HEK293 (cell line): ENCODE data around the gene TRIM7.

Experiments used
- FEZF1 ChIP-seq: fragments of 450-650 bp; formaldehyde crosslinking; IDR thresholded peaks from 2 replicates; pipeline ENCODE4 v1.5.1; 2016; ENCODE audit warnings: missing biosample characterization, missing genetic modification characterization
- GLI4 ChIP-seq: fragments of 450-650 bp; formaldehyde crosslinking; IDR thresholded peaks from 2 replicates; pipeline ENCODE4 v1.5.1; 2016; ENCODE audit warnings: missing biosample characterization, missing genetic modification characterization
- GLIS1 ChIP-seq: fragments of 450-650 bp; formaldehyde crosslinking; IDR thresholded peaks from 2 replicates; pipeline ENCODE4 v1.5.1; 2016; ENCODE audit warnings: missing biosample characterization, missing genetic modification characterization
- GLIS2 ChIP-seq: fragments of 450-650 bp; formaldehyde crosslinking; IDR thresholded peaks from 2 replicates; pipeline ENCODE4 v1.5.1; 2016; ENCODE audit warnings: missing biosample characterization, missing genetic modification characterization
- KLF16 ChIP-seq: fragments of 450-650 bp; formaldehyde crosslinking; IDR thresholded peaks from 2 replicates; pipeline ENCODE4 v1.5.1; 2017; ENCODE audit warnings: missing biosample characterization, missing genetic modification characterization
- KLF7 ChIP-seq: fragments of 450-650 bp; formaldehyde crosslinking; IDR thresholded peaks from 2 replicates; pipeline ENCODE4 v1.5.1; 2016; ENCODE audit warnings: missing biosample characterization, missing genetic modification characterization, borderline replicate concordance
- KLF8 ChIP-seq: fragments of 450-650 bp; formaldehyde crosslinking; IDR thresholded peaks from 2 replicates; pipeline ENCODE4 v1.5.1; 2016; ENCODE audit warnings: missing biosample characterization, missing genetic modification characterization
- MYNN ChIP-seq: fragments of 450-650 bp; formaldehyde crosslinking; IDR thresholded peaks from 2 replicates; pipeline ENCODE4 v1.5.1; 2016; ENCODE audit warnings: missing biosample characterization, missing genetic modification characterization, borderline replicate concordance
- REST ChIP-seq: fragments of 450-650 bp; formaldehyde crosslinking; IDR thresholded peaks from 2 replicates; pipeline ENCODE4 v1.5.1; 2016; ENCODE audit warnings: missing biosample characterization, missing genetic modification characterization
- ZNF121 ChIP-seq: fragments of 450-650 bp; formaldehyde crosslinking; IDR thresholded peaks from 2 replicates; pipeline ENCODE4 v1.5.1; 2016; ENCODE audit warnings: missing biosample characterization, missing genetic modification characterization
- ZNF132 ChIP-seq: fragments of 450-650 bp; formaldehyde crosslinking; IDR thresholded peaks from 2 replicates; pipeline ENCODE4 v1.5.1; 2017; ENCODE audit warnings: missing biosample characterization, missing genetic modification characterization, borderline replicate concordance
- ZNF169 ChIP-seq: fragments of 450-650 bp; formaldehyde crosslinking; IDR thresholded peaks from 2 replicates; pipeline ENCODE4 v1.5.1; 2016; ENCODE audit warnings: missing biosample characterization, missing genetic modification characterization
- ZNF221 ChIP-seq: fragments of 450-650 bp; formaldehyde crosslinking; IDR thresholded peaks from 2 replicates; pipeline ENCODE4 v1.5.1; 2017; ENCODE audit warnings: missing biosample characterization, missing genetic modification characterization, borderline replicate concordance
- ZNF239 ChIP-seq: fragments of 450-650 bp; formaldehyde crosslinking; IDR thresholded peaks from 2 replicates; pipeline ENCODE4 v1.5.1; 2016; ENCODE audit warnings: missing biosample characterization, missing genetic modification characterization
- ZNF24 ChIP-seq: fragments of 450-650 bp; formaldehyde crosslinking; IDR thresholded peaks from 2 replicates; pipeline ENCODE4 v1.5.1; 2016; ENCODE audit warnings: missing biosample characterization, missing genetic modification characterization
- ZNF596 ChIP-seq: fragments of 450-650 bp; IDR thresholded peaks from 2 replicates; pipeline ENCODE4 v1.5.0; 2018; ENCODE audit warnings: missing biosample characterization, mild to moderate bottlenecking, missing genetic modification characterization, moderate library complexity
- ZNF624 ChIP-seq: fragments of 450-650 bp; formaldehyde crosslinking; IDR thresholded peaks from 2 replicates; pipeline ENCODE4 v1.5.1; 2017; ENCODE audit warnings: missing biosample characterization, missing genetic modification characterization
- ZNF777 ChIP-seq: fragments of 450-650 bp; formaldehyde crosslinking; IDR thresholded peaks from 2 replicates; pipeline ENCODE4 v1.5.1; 2017; ENCODE audit warnings: missing biosample characterization, missing genetic modification characterization, borderline replicate concordance
- ZNF791 ChIP-seq: fragments of 450-650 bp; formaldehyde crosslinking; IDR thresholded peaks from 2 replicates; pipeline ENCODE4 v1.5.1; 2016; ENCODE audit warnings: missing biosample characterization, missing genetic modification characterization
- ZNF837 ChIP-seq: fragments of 450-650 bp; formaldehyde crosslinking; IDR thresholded peaks from 2 replicates; pipeline ENCODE4 v1.5.1; 2016; ENCODE audit warnings: missing biosample characterization, missing genetic modification characterization
- ZNF843 ChIP-seq: fragments of 450-650 bp; formaldehyde crosslinking; IDR thresholded peaks from 2 replicates; pipeline ENCODE4 v1.5.1; 2016; ENCODE audit warnings: missing biosample characterization, missing genetic modification characterization
- ZSCAN23 ChIP-seq: fragments of 450-650 bp; formaldehyde crosslinking; IDR thresholded peaks from 2 replicates; pipeline ENCODE4 v1.5.1; 2016; ENCODE audit warnings: missing biosample characterization, missing genetic modification characterization
- ZXDB ChIP-seq: fragments of 450-650 bp; formaldehyde crosslinking; IDR thresholded peaks from 2 replicates; pipeline ENCODE4 v1.5.1; 2016; ENCODE audit warnings: missing biosample characterization, missing genetic modification characterization
- TF ChIP-seq, protein P1 (sequence below): fragments of 450-650 bp; formaldehyde crosslinking; IDR thresholded peaks from 2 replicates; pipeline ENCODE4 v1.5.1; 2016; ENCODE audit warnings: missing biosample characterization, missing genetic modification characterization
- TF ChIP-seq, protein P2 (sequence below): sonication (generic); formaldehyde crosslinking; IDR thresholded peaks from 2 replicates; pipeline ENCODE4 v1.8.1; 2022; ENCODE audit warnings: mild to moderate bottlenecking, moderate library complexity, missing genetic modification reagents
- TF ChIP-seq, protein P3 (sequence below): fragments of 450-650 bp; formaldehyde crosslinking; IDR thresholded peaks from 2 replicates; pipeline ENCODE4 v1.5.1; 2016; ENCODE audit warnings: missing biosample characterization, missing genetic modification characterization
- TF ChIP-seq, protein P4 (sequence below): fragments of 450-650 bp; formaldehyde crosslinking; IDR thresholded peaks from 2 replicates; pipeline ENCODE4 v1.5.1; 2017; ENCODE audit warnings: missing biosample characterization, missing genetic modification characterization
- TF ChIP-seq, protein P5 (sequence below): fragments of 450-650 bp; formaldehyde crosslinking; IDR thresholded peaks from 2 replicates; pipeline ENCODE4 v1.5.1; 2017; ENCODE audit warnings: missing biosample characterization, missing genetic modification characterization

The TRIM7 gene

GRCh38 chr5:181221792-181222629 is 17.0 kb upstream of the TRIM7 start (continued):
- TF ChIP-seq ZNF843 (tag by site-specific recombination): peak; percentile 43; the same call in 1 of the 2 replicates
- 0 out of 2 replicates have a peak, but pooled peaks have one; percentile 61 for TF ChIP-seq ZNF624 (tag by site-specific recombination)
- TF ChIP-seq, protein P1, sequence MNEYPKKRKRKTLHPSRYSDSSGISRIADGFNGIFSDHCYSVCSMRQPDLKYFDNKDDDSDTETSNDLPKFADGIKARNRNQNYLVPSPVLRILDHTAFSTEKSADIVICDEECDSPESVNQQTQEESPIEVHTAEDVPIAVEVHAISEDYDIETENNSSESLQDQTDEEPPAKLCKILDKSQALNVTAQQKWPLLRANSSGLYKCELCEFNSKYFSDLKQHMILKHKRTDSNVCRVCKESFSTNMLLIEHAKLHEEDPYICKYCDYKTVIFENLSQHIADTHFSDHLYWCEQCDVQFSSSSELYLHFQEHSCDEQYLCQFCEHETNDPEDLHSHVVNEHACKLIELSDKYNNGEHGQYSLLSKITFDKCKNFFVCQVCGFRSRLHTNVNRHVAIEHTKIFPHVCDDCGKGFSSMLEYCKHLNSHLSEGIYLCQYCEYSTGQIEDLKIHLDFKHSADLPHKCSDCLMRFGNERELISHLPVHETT: peak; percentile 87
- peak; percentile 95 for TF ChIP-seq ZNF777 (tag by site-specific recombination)
- peak; percentile 14; the same call in 1 of the 2 replicates for TF ChIP-seq FEZF1 (tag by site-specific recombination)
- no peak for TF ChIP-seq ZNF132 (tag by site-specific recombination)
- TF ChIP-seq GLI4 (tag by site-specific recombination): peak; percentile 36; the same call in 1 of the 2 replicates
- peak; percentile 39; the same call in 1 of the 2 replicates for TF ChIP-seq KLF7 (tag by site-specific recombination)
- peak; percentile 76 for TF ChIP-seq ZSCAN23
- no peak for TF ChIP-seq ZNF596 (tag by site-specific recombination)
- TF ChIP-seq ZNF221 (tag by site-specific recombination): no peak
- TF ChIP-seq MYNN: 0 out of 2 replicates have a peak, but pooled peaks have one; percentile 17
- TF ChIP-seq, protein P2, sequence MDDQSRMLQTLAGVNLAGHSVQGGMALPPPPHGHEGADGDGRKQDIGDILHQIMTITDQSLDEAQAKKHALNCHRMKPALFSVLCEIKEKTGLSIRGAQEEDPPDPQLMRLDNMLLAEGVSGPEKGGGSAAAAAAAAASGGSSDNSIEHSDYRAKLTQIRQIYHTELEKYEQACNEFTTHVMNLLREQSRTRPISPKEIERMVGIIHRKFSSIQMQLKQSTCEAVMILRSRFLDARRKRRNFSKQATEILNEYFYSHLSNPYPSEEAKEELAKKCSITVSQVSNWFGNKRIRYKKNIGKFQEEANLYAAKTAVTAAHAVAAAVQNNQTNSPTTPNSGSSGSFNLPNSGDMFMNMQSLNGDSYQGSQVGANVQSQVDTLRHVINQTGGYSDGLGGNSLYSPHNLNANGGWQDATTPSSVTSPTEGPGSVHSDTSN (CRISPR knock-in tag): peak; percentile 65; the same call in 1 of the 2 replicates
- TF ChIP-seq, protein P3, sequence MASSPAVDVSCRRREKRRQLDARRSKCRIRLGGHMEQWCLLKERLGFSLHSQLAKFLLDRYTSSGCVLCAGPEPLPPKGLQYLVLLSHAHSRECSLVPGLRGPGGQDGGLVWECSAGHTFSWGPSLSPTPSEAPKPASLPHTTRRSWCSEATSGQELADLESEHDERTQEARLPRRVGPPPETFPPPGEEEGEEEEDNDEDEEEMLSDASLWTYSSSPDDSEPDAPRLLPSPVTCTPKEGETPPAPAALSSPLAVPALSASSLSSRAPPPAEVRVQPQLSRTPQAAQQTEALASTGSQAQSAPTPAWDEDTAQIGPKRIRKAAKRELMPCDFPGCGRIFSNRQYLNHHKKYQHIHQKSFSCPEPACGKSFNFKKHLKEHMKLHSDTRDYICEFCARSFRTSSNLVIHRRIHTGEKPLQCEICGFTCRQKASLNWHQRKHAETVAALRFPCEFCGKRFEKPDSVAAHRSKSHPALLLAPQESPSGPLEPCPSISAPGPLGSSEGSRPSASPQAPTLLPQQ (tag by site-specific recombination): peak; percentile 47
- no peak for TF ChIP-seq ZNF791 (tag by site-specific recombination)
- TF ChIP-seq KLF8 (tag by site-specific recombination): peak; percentile 59
- TF ChIP-seq, protein P4, sequence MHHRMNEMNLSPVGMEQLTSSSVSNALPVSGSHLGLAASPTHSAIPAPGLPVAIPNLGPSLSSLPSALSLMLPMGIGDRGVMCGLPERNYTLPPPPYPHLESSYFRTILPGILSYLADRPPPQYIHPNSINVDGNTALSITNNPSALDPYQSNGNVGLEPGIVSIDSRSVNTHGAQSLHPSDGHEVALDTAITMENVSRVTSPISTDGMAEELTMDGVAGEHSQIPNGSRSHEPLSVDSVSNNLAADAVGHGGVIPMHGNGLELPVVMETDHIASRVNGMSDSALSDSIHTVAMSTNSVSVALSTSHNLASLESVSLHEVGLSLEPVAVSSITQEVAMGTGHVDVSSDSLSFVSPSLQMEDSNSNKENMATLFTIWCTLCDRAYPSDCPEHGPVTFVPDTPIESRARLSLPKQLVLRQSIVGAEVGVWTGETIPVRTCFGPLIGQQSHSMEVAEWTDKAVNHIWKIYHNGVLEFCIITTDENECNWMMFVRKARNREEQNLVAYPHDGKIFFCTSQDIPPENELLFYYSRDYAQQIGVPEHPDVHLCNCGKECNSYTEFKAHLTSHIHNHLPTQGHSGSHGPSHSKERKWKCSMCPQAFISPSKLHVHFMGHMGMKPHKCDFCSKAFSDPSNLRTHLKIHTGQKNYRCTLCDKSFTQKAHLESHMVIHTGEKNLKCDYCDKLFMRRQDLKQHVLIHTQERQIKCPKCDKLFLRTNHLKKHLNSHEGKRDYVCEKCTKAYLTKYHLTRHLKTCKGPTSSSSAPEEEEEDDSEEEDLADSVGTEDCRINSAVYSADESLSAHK (tag by site-specific recombination): peak; percentile 18; the same call in 1 of the 2 replicates
- TF ChIP-seq, protein P5, sequence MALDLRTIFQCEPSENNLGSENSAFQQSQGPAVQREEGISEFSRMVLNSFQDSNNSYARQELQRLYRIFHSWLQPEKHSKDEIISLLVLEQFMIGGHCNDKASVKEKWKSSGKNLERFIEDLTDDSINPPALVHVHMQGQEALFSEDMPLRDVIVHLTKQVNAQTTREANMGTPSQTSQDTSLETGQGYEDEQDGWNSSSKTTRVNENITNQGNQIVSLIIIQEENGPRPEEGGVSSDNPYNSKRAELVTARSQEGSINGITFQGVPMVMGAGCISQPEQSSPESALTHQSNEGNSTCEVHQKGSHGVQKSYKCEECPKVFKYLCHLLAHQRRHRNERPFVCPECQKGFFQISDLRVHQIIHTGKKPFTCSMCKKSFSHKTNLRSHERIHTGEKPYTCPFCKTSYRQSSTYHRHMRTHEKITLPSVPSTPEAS (tag by site-specific recombination): peak; percentile 42; the same call in 1 of the 2 replicates
- peak; percentile 66; the same call in 1 of the 2 replicates for TF ChIP-seq ZNF121 (tag by site-specific recombination)
- peak; percentile 54 for TF ChIP-seq KLF16 (tag by site-specific recombination)
- no peak for TF ChIP-seq ZNF837
- peak; percentile 92 for TF ChIP-seq GLIS2
- peak; percentile 99 for TF ChIP-seq ZXDB (tag by site-specific recombination)
- peak; percentile 97 for TF ChIP-seq ZNF24 (tag by site-specific recombination)
- TF ChIP-seq ZNF169 (tag by site-specific recombination): no peak
- TF ChIP-seq GLIS1 (tag by site-specific recombination): peak; percentile 45
- peak; percentile 47 for TF ChIP-seq REST
- 0 out of 2 replicates have a peak, but pooled peaks have one; percentile 17 for TF ChIP-seq ZNF239 (tag by site-specific recombination)
